Measurements from ENCODE around the gene ZNF492.
"Not testable (repeated sequence)": the region's sequence is repeated elsewhere in the genome, so short reads cannot be mapped to it uniquely, and the experiment has no call there.

ZNF492 gene

DNA sequence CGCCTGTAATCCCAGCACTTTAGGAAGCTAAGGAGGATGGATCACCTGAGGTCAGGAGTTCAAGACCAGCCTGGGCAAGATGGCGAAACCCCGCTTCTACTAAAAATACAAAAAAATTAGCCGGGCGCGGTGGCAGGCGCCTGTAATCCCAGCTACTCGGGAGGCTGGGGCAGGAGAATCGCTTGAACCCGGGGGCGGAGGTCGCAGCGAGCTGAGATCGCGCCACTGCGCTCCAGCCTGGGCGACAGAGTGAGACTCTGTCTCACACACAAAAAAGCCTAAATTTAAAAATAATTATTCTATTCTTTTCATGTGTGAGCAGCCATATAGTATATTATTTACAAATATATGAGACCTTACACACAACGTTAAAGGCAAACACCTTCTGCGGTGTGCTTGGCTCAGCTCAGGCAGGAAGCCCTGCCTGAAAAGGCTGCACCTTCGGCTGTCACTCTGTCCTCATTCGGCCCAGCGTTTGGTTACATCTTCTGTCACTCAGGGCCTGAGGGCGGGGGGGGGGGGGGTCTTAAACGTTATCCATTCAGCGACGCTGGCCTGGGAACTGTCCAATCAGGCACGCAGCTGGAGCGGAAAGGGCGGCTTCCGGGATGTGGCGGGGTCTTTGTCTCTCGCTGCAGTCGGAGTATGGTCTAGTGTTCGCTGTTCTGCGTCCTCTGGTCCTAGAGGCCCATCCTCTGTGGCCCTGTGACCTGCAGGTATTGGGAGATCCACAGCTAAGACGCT is at the start of gene ZNF492:
TSS of gene ZNF492 (plus strand) at position 619 of the 744 bp plus-strand sequence. CDS start 19,076 bp downstream, outside the sequence.
- Histone ChIP-seq H3K9me3 (ENCODE audit: insufficient read depth, low read length) (peaks cover 14% of the 10 kb centered on the region; the same call in 1 of the 2 replicates), H3K9ac (ENCODE audit: insufficient read length, low read depth) (peak within 1 kb of the TSS; percentile 99)
- H3K4me1 ChIP-seq (ENCODE audit: insufficient read depth, insufficient read length): not testable (repeated sequence)

DNA sequence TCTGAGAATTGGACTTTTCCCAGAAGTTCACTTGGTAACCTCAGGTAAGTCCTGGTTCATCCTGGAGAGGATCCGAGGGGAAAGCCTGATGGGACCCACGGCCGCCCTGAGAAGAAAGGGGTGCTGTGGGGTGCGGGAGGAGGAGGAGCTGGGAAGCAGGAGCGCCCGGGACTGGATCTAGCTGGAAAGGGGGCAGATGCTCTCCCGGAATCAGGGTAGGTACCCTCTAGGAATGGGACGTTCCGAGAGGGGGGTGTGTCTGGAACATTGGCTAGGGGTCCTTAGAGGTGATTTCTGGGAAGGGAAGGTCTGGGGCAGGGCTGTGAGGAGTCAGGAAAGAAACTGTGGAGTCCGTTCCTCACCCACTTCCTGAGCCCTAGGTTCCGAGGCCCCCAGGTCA is 38.7 kb upstream of the ZNF492 start:
- no peak for TF ChIP-seq YY1 (IDR thresholded peaks at IDR 0.05; ENCODE audit: insufficient read depth, insufficient read length)
- TF ChIP-seq SUZ12 (IDR thresholded peaks at IDR 0.05; ENCODE audit: extremely low read depth, insufficient read depth, insufficient read length): no peak
- no peak for TF ChIP-seq ZNF274 (IDR thresholded peaks at IDR 0.05; ENCODE audit: low read depth, low read length)
- H3K27me3 ChIP-seq (ENCODE audit: insufficient read depth, insufficient read length): no peaks in the 10 kb centered on the region
- H3K36me3 ChIP-seq (ENCODE audit: insufficient read depth, insufficient read length, low read length): no peaks in the 10 kb centered on the region
- no peak for DNase-seq (ENCODE audit: low read depth, low spot score)
- H3K4me3 ChIP-seq (ENCODE audit: insufficient read length, low read depth): no peak overlapping the region
- no peak overlapping the region for H3K9ac ChIP-seq (ENCODE audit: insufficient read length, low read depth)
- H3K9me3 ChIP-seq (ENCODE audit: insufficient read depth, low read length): peaks cover 12% of the 10 kb centered on the region; the same call in 1 of the 2 replicates
- no peaks in the 10 kb centered on the region for H3K4me1 ChIP-seq (ENCODE audit: insufficient read depth, insufficient read length)

More for the DNA sequence above, at the start of gene ZNF492:
- H3K27me3 ChIP-seq (ENCODE audit: insufficient read depth, insufficient read length); H3K36me3 ChIP-seq (ENCODE audit: insufficient read depth, insufficient read length, low read length): not testable (repeated sequence)
- peak within 1 kb of the TSS; percentile 95 for H3K4me3 ChIP-seq (ENCODE audit: insufficient read length, low read depth)
- DNase-seq (ENCODE audit: low read depth, low spot score): peak; percentile 90

DNA sequence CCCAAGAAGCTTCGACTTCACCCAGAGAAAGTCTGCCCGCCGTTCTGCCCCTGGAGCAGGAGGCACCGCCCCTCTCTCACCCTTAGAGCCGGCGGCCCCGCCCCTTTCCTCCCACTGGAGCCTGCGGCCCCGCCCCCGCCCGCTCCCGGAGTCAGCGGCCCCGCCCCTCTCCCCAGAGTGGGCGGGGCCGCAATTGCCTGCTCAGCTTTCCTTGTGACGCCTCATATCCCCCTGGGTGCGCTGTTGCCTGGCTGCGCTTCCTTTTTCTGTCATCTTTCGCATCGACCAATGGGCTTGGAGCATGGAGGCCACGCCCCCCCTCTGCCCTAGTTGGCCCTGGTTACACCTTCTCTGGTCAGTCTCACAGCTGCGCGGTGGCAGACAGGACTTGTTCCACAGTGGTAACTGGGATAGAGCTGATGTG is 38.2 kb upstream of the ZNF492 start:
- Histone ChIP-seq H3K27me3 (ENCODE audit: insufficient read depth, insufficient read length) (no peaks in the 10 kb centered on the region), H3K4me3 (ENCODE audit: insufficient read length, low read depth) (no peak overlapping the region), H3K36me3 (ENCODE audit: insufficient read depth, insufficient read length, low read length) (no peaks in the 10 kb centered on the region), H3K9me3 (ENCODE audit: insufficient read depth, low read length) (peaks cover 12% of the 10 kb centered on the region; the same call in 1 of the 2 replicates), H3K4me1 (ENCODE audit: insufficient read depth, insufficient read length) (no peaks in the 10 kb centered on the region), H3K9ac (ENCODE audit: insufficient read length, low read depth) (no peak overlapping the region)
- no peak for DNase-seq (ENCODE audit: low read depth, low spot score)
- no peak for TF ChIP-seq SUZ12 (IDR thresholded peaks at IDR 0.05; ENCODE audit: extremely low read depth, insufficient read depth, insufficient read length)
- TF ChIP-seq YY1 (IDR thresholded peaks at IDR 0.05; ENCODE audit: insufficient read depth, insufficient read length): no peak

DNA sequence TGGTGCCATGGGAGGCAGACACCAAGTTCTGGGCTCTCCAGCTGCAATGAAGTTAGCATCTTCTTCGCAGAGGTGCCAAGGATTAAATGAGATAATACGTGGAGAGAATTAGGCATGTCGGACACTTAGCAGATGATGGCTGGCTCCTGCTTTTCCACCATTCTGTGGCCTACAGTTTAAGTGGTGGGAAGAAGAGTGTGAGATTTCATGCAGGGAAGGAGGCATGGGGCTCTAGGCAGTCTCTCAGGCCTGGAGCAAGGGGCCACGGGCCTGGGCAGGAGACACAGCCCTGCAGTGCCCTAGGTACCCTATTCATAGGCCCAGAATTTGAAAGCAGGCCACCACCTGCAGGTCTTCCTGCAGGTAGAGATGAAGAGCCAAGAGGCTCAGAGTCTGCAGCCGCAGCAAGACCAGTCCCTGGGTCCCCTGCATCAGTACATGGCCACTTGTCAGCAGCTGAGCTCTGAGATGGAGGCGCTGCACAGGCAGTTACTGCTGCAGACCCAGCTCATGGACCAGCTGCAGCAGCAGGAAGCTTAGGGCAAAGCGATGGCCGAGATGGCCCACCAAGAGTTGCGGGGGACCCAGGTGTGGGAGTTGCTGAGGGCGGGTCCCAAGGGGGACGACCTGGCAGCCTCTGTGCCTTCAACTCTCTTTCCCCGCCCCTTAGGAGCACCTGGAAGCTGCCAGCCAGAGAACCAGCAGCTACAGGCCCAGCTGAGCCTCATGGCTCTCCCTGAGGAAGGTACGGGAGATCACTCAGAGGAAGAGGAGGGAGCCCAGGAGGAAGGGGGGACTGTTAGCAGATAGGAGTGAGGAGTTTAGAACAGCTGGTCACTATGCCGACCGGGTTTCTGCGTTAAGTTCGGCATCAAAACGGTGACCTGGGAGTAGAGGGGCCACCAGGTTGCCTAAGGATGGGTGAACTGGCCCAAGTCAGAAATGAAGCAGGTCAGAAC is 33.2 kb upstream of the ZNF492 start:
- no peaks in the 10 kb centered on the region for H3K27me3 ChIP-seq (ENCODE audit: insufficient read depth, insufficient read length)
- DNase-seq (ENCODE audit: low read depth, low spot score): no peak
- TF ChIP-seq YY1 (IDR thresholded peaks at IDR 0.05; ENCODE audit: insufficient read depth, insufficient read length) (no peak), SUZ12 (IDR thresholded peaks at IDR 0.05; ENCODE audit: extremely low read depth, insufficient read depth, insufficient read length) (no peak), ZNF274 (IDR thresholded peaks at IDR 0.05; ENCODE audit: low read depth, low read length) (no peak)
- H3K9ac ChIP-seq (ENCODE audit: insufficient read length, low read depth): no peak overlapping the region
- H3K4me3 ChIP-seq (ENCODE audit: insufficient read length, low read depth): no peak overlapping the region
- peaks cover 16% of the 10 kb centered on the region for H3K4me1 ChIP-seq (ENCODE audit: insufficient read depth, insufficient read length)
- H3K36me3 ChIP-seq (ENCODE audit: insufficient read depth, insufficient read length, low read length): no peaks in the 10 kb centered on the region
- peaks cover 6% of the 10 kb centered on the region; the same call in 1 of the 2 replicates for H3K9me3 ChIP-seq (ENCODE audit: insufficient read depth, low read length)

DNA sequence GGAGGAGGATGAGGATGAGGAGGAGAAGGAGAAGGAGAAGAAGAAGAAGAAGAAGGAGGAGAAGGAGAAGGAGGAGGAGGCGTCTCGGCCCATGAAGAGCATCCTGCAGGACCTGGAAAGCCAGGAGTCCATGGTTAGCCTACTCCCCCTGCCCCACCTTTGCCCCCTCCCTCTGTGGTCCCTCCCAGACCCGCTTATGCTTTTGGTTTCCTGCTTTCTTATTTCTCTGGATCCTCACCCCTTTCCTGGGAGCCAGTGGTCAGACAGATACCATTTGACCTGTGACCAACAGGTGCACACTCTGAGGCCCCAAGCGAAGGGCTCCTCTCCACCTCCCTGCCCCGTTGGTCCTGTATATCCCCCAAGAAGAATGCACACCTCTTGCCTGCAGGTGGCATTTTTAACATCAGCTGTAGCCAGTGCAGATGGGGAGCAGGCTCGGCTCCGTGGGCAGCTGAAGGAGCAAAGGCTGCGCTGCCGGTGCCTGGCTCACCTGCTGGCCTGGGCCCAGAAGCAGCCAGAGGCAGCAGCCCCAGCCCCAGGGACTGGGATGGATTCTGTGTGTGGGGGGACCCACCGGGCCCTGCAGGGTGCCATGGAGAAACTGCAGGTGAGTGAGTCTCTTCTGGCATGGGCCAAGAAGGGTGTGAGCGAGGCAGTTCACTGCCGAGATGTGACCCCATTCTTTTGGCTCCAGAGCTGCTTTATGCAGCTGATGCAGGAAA is 32.1 kb upstream of the ZNF492 start:
- H3K9me3 ChIP-seq (ENCODE audit: insufficient read depth, low read length): no peaks in the 10 kb centered on the region
- no peak for DNase-seq (ENCODE audit: low read depth, low spot score)
- no peaks in the 10 kb centered on the region for H3K36me3 ChIP-seq (ENCODE audit: insufficient read depth, insufficient read length, low read length)
- no peak overlapping the region for H3K9ac ChIP-seq (ENCODE audit: insufficient read length, low read depth)
- TF ChIP-seq ZNF274 (IDR thresholded peaks at IDR 0.05; ENCODE audit: low read depth, low read length) (no peak), SUZ12 (IDR thresholded peaks at IDR 0.05; ENCODE audit: extremely low read depth, insufficient read depth, insufficient read length) (no peak)
- H3K4me1 ChIP-seq (ENCODE audit: insufficient read depth, insufficient read length): peaks cover 16% of the 10 kb centered on the region
- H3K27me3 ChIP-seq (ENCODE audit: insufficient read depth, insufficient read length): no peaks in the 10 kb centered on the region
- no peak overlapping the region for H3K4me3 ChIP-seq (ENCODE audit: insufficient read length, low read depth)

GRCh38 chr19:22602631-22603272 is 31.4 kb upstream of the ZNF492 start:
- no peaks in the 10 kb centered on the region for H3K27me3 ChIP-seq (ENCODE audit: insufficient read depth, insufficient read length)
- TF ChIP-seq SUZ12 (IDR thresholded peaks at IDR 0.05; ENCODE audit: extremely low read depth, insufficient read depth, insufficient read length) (no peak), YY1 (IDR thresholded peaks at IDR 0.05; ENCODE audit: insufficient read depth, insufficient read length) (no peak), ZNF274 (IDR thresholded peaks at IDR 0.05; ENCODE audit: low read depth, low read length) (no peak)
- H3K4me1 ChIP-seq (ENCODE audit: insufficient read depth, insufficient read length): peaks cover 16% of the 10 kb centered on the region
- no peaks in the 10 kb centered on the region for H3K9me3 ChIP-seq (ENCODE audit: insufficient read depth, low read length)
- H3K36me3 ChIP-seq (ENCODE audit: insufficient read depth, insufficient read length, low read length): no peaks in the 10 kb centered on the region
- no peak for DNase-seq (ENCODE audit: low read depth, low spot score)
- no peak overlapping the region for H3K9ac ChIP-seq (ENCODE audit: insufficient read length, low read depth)
- no peak overlapping the region for H3K4me3 ChIP-seq (ENCODE audit: insufficient read length, low read depth)

All from NT2/D1 (cell line).